Measurements from ENCODE around the gene TSHZ2. TPM values are rescaled to one million over a fixed set of nuclear protein-coding genes. Genes with fewer than 3 reads are reported as not detected.

Gene TSHZ2
- total RNA-seq, 1 experiment from 2014 or later: 0.07 TPM

GRCh38 chr20:53129563-53129962, 157.4 kb downstream of the TSHZ2 start:
- H3K9ac ChIP-seq (ENCODE audit: low read length): no peak overlapping the region
- intact Hi-C loops (cut with micrococcal nuclease): no loop called here
- no peak for DNase-seq (ENCODE audit: low read depth, low spot score)
- CTCF ChIA-PET: no interaction called here
- H3K27me3 ChIP-seq (ENCODE audit: insufficient read depth, low read length): peaks cover 11% of the 10 kb centered on the region
- no peaks in the 10 kb centered on the region for H3K36me3 ChIP-seq (ENCODE audit: control insufficient read depth in 1 of 2, insufficient read depth in 2 of 2, low read length in 2 of 2)
- RAD21 ChIA-PET (ENCODE audit: low non-redundant PET in 1 of 2, low total read pairs in 2 of 2, uncharacterized antibody in 2 of 2, unreplicated experiment in 2 of 2): no interaction called here
- no peak overlapping the region for H3K4me3 ChIP-seq (replicated peaks in 1 of 2; ENCODE audit: low read depth in 1 of 2, low read length in 2 of 2)
- H3K4me2 ChIP-seq (ENCODE audit: low read length): no peak overlapping the region
- no peaks in the 10 kb centered on the region for H3K9me3 ChIP-seq (ENCODE audit: control insufficient read depth in 1 of 2, insufficient read depth in 1 of 2, low read depth in 1 of 2, low read length in 2 of 2)
- H3K4me1 ChIP-seq (ENCODE audit: control insufficient read depth in 1 of 2, insufficient read depth in 2 of 2, low read length in 2 of 2): no peaks in the 10 kb centered on the region
- H3K27ac ChIP-seq (ENCODE audit: low read depth, low read length): no peak overlapping the region
- H3K79me2 ChIP-seq (ENCODE audit: insufficient read depth, low read length): no peaks in the 10 kb centered on the region
- BruUV-seq (replicated peaks): no TSS peak
- ATAC-seq: no peak
- H4K20me1 ChIP-seq (ENCODE audit: insufficient read depth): no peaks in the 10 kb centered on the region
- no peak for TF ChIP-seq ZFX (IDR thresholded peaks at IDR 0.05)
- no peak for TF ChIP-seq EZH2phosphoT487 (IDR thresholded peaks at IDR 0.05; ENCODE audit: borderline replicate concordance)
- TF ChIP-seq CTCF (IDR thresholded peaks at IDR 0.05 in 2 of 3, conservative IDR thresholded peaks at IDR 0.05 in 1 of 3; ENCODE audit: borderline replicate concordance in 1 of 3, insufficient read depth in 1 of 3, low read depth in 2 of 3, low read length in 2 of 3): no peak
- no peak for TF ChIP-seq EZH2 (IDR thresholded peaks at IDR 0.05)
- no peak for TF ChIP-seq SRF (IDR thresholded peaks at IDR 0.05; ENCODE audit: low read depth)
- TF ChIP-seq ZNF274 (IDR thresholded peaks at IDR 0.05; ENCODE audit: low read depth, low read length): no peak
- TF ChIP-seq ATF3 (IDR thresholded peaks at IDR 0.05): no peak
- no peak for TF ChIP-seq EGR1 (IDR thresholded peaks at IDR 0.05; ENCODE audit: low read depth)
- no peak for TF ChIP-seq POLR2A (IDR thresholded peaks at IDR 0.05; ENCODE audit: borderline replicate concordance, extremely low read depth, insufficient read depth, insufficient read length)
- TF ChIP-seq ZBTB33 (IDR thresholded peaks at IDR 0.05; ENCODE audit: extremely low read depth, insufficient replicate concordance, low read length): no peak
- TF ChIP-seq JUND (IDR thresholded peaks at IDR 0.05): no peak
- TF ChIP-seq CEBPB (IDR thresholded peaks at IDR 0.05; ENCODE audit: low read depth): no peak
- H2AFZ ChIP-seq (ENCODE audit: low read depth, low read length, poor library complexity, severe bottlenecking): no peak overlapping the region
- POLR2A ChIA-PET: no interaction called here
- H3K9me2 ChIP-seq (ENCODE audit: insufficient read depth): no peaks in the 10 kb centered on the region

Data from HCT116 (cell line).